ENCODE measurements around the gene DOK3.

The DOK3 gene

GRCh38 chr5:177512736-177513380, 3.2 kb upstream of the DOK3 start:
- DNase-seq (ENCODE audit: low read depth): no peak

GRCh38 chr5:177511796-177512675, 2.4 kb upstream of the DOK3 start:
- DNase-seq (ENCODE audit: low read depth): no peak

- no peak for DNase-seq (ENCODE audit: low read depth)
These were observed 1.6 kb upstream of the DOK3 start for GRCh38 chr5:177511181-177511580.

GRCh38 chr5:177510567-177511053, 984 bp upstream of the DOK3 start:
- DNase-seq (ENCODE audit: low read depth): no peak

- DNase-seq (ENCODE audit: low read depth): no peak
These were observed 453 bp upstream of the DOK3 start for GRCh38 chr5:177509991-177510566.

GRCh38 chr5:177508837-177509236, 789 bp downstream of the DOK3 start:
- no peak for DNase-seq (ENCODE audit: low read depth)

- no peak for DNase-seq (ENCODE audit: low read depth)
These were observed 1.4 kb downstream of the DOK3 start for GRCh38 chr5:177508221-177508611.

- no peak for DNase-seq (ENCODE audit: low read depth)
These were observed 1.9 kb downstream of the DOK3 start for GRCh38 chr5:177507596-177508220.

- no peak for DNase-seq (ENCODE audit: low read depth)
These were observed 2.5 kb downstream of the DOK3 start for GRCh38 chr5:177507165-177507564.

- DNase-seq (ENCODE audit: low read depth): no peak
These were observed 4.6 kb downstream of the DOK3 start for GRCh38 chr5:177505075-177505474.

GRCh38 chr5:177504086-177505056, 5.3 kb downstream of the DOK3 start:
- no peak for DNase-seq (ENCODE audit: low read depth)

- DNase-seq (ENCODE audit: low read depth): no peak
These were observed 6.1 kb downstream of the DOK3 start for GRCh38 chr5:177503351-177504085.

GRCh38 chr5:177502886-177503285, 6.7 kb downstream of the DOK3 start:
- DNase-seq (ENCODE audit: low read depth): no peak

GRCh38 chr5:177501874-177502678, 7.5 kb downstream of the DOK3 start:
- DNase-seq (ENCODE audit: low read depth): no peak

GRCh38 chr5:177500685-177501522, 8.7 kb downstream of the DOK3 start:
- DNase-seq (ENCODE audit: low read depth): no peak

GRCh38 chr5:177499842-177500241, 9.8 kb downstream of the DOK3 start:
- no peak for DNase-seq (ENCODE audit: low read depth)

- no peak for DNase-seq (ENCODE audit: low read depth)
These were observed 11.4 kb downstream of the DOK3 start for GRCh38 chr5:177498013-177498787.
